Measurements from ENCODE around the gene MEGF11.

- TF ChIP-seq CTCF (IDR thresholded peaks at IDR 0.05) (no peak), POLR2A (IDR thresholded peaks at IDR 0.05) (no peak), POLR2AphosphoS5 (IDR thresholded peaks at IDR 0.05) (no peak)
These were observed 220.4 kb downstream of the MEGF11 start for GRCh38 chr15:66033143-66033542.
